GM12878 (cell line): ENCODE data around the gene PLEKHA5. TPM values are rescaled to one million over a fixed set of nuclear protein-coding genes. Genes with fewer than 3 reads are reported as not detected.

Experiments used
- ATAC-seq: fragments of 200-7000 bp; cut with Tn5 transposase; 3 replicates; pipeline ENCODE4 v1.9.1; 2020; ENCODE audit warnings: mild to moderate bottlenecking, moderate library complexity
- BruUV-seq: library from RNA; stranded (reverse); fragments of 400-500 nt; replicated peaks from 2 replicates; lab custom pipeline; 2021; lab: Mats Ljungman, UMichigan
- CTCF ChIA-PET: fragments of 300-600 bp; sonication (Branson Sonifier 250); formaldehyde crosslinking; extraction: SDS; loops from one replicate; lab custom pipeline; 2021; ENCODE audit warnings: inconsistent platforms; lab: Yijun Ruan, JAX
- POLR2A ChIA-PET: fragments of 350-600 bp; formaldehyde crosslinking; extraction: SDS; loops from one replicate; lab custom pipeline; 2021; ENCODE audit warnings: inconsistent platforms; lab: Charles Lee
- RAD21 ChIA-PET: fragments of 300-600 bp; sonication (Branson Sonifier 250); formaldehyde crosslinking; loops from one replicate; lab custom pipeline; 2023; ENCODE audit warnings: antibody characterized with exemption; ENCODE audit not compliant: unreplicated experiment; lab: Charles Lee
- SMC1A ChIA-PET: fragments of 300-600 bp; sonication (Branson Sonifier 250); formaldehyde crosslinking; loops from one replicate; lab custom pipeline; 2023; ENCODE audit not compliant: unreplicated experiment, uncharacterized antibody; lab: Charles Lee
- DNase-seq: peaks from one replicate; pipeline ENCODE4 v3.0.0-alpha.2; 2011; ENCODE audit warnings: low read depth, low spot score
- FAIRE-seq: peaks from 3 replicates; lab custom pipeline; 2011; peaks lifted over from hg19 to GRCh38; lab: Jason Lieb, UNC
- H2AFZ ChIP-seq: 2 replicates; pipeline ENCODE4 v1.6.0; 2011; ENCODE audit warnings: low read depth, low read length, control low read depth; ENCODE audit not compliant: control insufficient read depth
- H3K27ac ChIP-seq: 2 replicates; pipeline ENCODE4 v1.5.1; 2011; ENCODE audit warnings: control low read depth; ENCODE audit not compliant: control insufficient read depth, insufficient read depth
- H3K27me3 ChIP-seq, 2 experiments: replicated peaks in 1 of 2; 2 replicates each; pipeline versions ENCODE4 v1.6.0 to v1.6.1; 2011; ENCODE audit warnings: low read length in 1 of 2; ENCODE audit not compliant: control insufficient read depth in 2 of 2, insufficient read depth in 2 of 2
- H3K36me3 ChIP-seq, 2 experiments: 2 replicates each; pipeline ENCODE4 v1.5.1; 2011; ENCODE audit warnings: low read length in 1 of 2; ENCODE audit not compliant: control insufficient read depth in 2 of 2, insufficient read depth in 2 of 2
- H3K4me1 ChIP-seq: 2 replicates; pipeline ENCODE4 v1.6.1; 2011; ENCODE audit warnings: mild to moderate bottlenecking, low read length, moderate library complexity, mixed read lengths; ENCODE audit not compliant: control insufficient read depth, insufficient read depth
- H3K4me2 ChIP-seq: 2 replicates; pipeline ENCODE4 v1.6.0; 2011; ENCODE audit warnings: control low read depth; ENCODE audit not compliant: control insufficient read depth, insufficient read depth
- H3K4me3 ChIP-seq: fragments of 200-600 bp; sonication (generic); 2 replicates; pipeline ENCODE4 v1.5.1; 2016
- H3K79me2 ChIP-seq: 2 replicates; pipeline ENCODE4 v1.6.0; 2011; ENCODE audit warnings: low read length; ENCODE audit not compliant: control insufficient read depth, insufficient read depth
- H3K9ac ChIP-seq: 2 replicates; pipeline ENCODE4 v1.8.0; 2011; ENCODE audit warnings: low read length, control low read depth, mixed read lengths; ENCODE audit not compliant: control insufficient read depth, insufficient read depth
- H3K9me3 ChIP-seq: replicated peaks from 3 replicates; pipeline ENCODE4 v1.5.1; 2011; ENCODE audit warnings: mild to moderate bottlenecking, low read length; ENCODE audit not compliant: control insufficient read depth, insufficient read depth
- H4K20me1 ChIP-seq: 2 replicates; pipeline ENCODE4 v1.6.0; 2011; ENCODE audit not compliant: control insufficient read depth, insufficient read depth
- KDM1A ChIP-seq: fragments of 200-600 bp; sonication (generic); IDR thresholded peaks from 2 replicates; pipeline ENCODE4 v1.6.1; 2016; ENCODE audit warnings: borderline replicate concordance
- NBN ChIP-seq: fragments of 450-650 bp; IDR thresholded peaks from 2 replicates; pipeline ENCODE4 v1.6.1; 2016
- NFXL1 ChIP-seq: fragments of 450-650 bp; IDR thresholded peaks from 2 replicates; pipeline ENCODE4 v1.6.1; 2017; ENCODE audit warnings: antibody characterized with exemption, mild to moderate bottlenecking, borderline replicate concordance
- RELA ChIP-seq: fragments of 450-650 bp; IDR thresholded peaks from 2 replicates; pipeline ENCODE4 v1.8.0; 2014; ENCODE audit warnings: borderline replicate concordance; ENCODE audit not compliant: partially characterized antibody
- SKIL ChIP-seq: fragments of 450-650 bp; IDR thresholded peaks from 2 replicates; pipeline ENCODE4 v1.6.1; 2017; ENCODE audit warnings: mild to moderate bottlenecking, low read depth, inconsistent platforms; ENCODE audit not compliant: poor library complexity, severe bottlenecking
- SMARCA5 ChIP-seq: fragments of 450-650 bp; IDR thresholded peaks from 2 replicates; pipeline ENCODE4 v1.6.1; 2017; ENCODE audit warnings: mild to moderate bottlenecking
- SMC3 ChIP-seq: IDR thresholded peaks from 2 replicates; pipeline ENCODE4 v1.6.1; 2011; ENCODE audit warnings: low read length, improper control_type of control experiment, borderline replicate concordance
- STAT3 ChIP-seq: IDR thresholded peaks from 2 replicates; pipeline ENCODE4 v1.6.1; 2011; ENCODE audit warnings: low read depth, low read length, improper control_type of control experiment
- ZNF217 ChIP-seq: fragments of 450-650 bp; IDR thresholded peaks from 2 replicates; pipeline ENCODE4 v1.6.1; 2017; ENCODE audit warnings: antibody characterized with exemption, mild to moderate bottlenecking
- ZNF274 ChIP-seq: IDR thresholded peaks from one replicate; pipeline ENCODE4 v1.8.0; 2011; ENCODE audit not compliant: insufficient read length, insufficient read depth
- ZNF384 ChIP-seq: IDR thresholded peaks from 2 replicates; pipeline ENCODE4 v1.6.1; 2012; ENCODE audit warnings: low read depth, mild to moderate bottlenecking, low read length, improper control_type of control experiment, borderline replicate concordance
- WGBS: methylation state at CpG from one replicate; pipeline ENCODE4 v1.1.6; 2016; ENCODE audit warnings: low lambda C conversion rate; ENCODE audit not compliant: insufficient replicate concordance, insufficient coverage; ENCODE audit errors: missing lambda C conversion rate; 5-methylcytosine and 5-hydroxymethylcytosine counted together
- in situ Hi-C: fragments of 300-500 bp; cut with MboI; formaldehyde crosslinking; loops from 9 replicates; pipeline ENCODE4 v1.14.3; 2018; ENCODE audit warnings: mixed read lengths
- intact Hi-C: fragments of 100-400 bp; cut with micrococcal nuclease; formaldehyde crosslinking; loops from one replicate; pipeline ENCODE4 v1.14.2; 2022; ENCODE audit not compliant: unreplicated experiment
- polyA plus RNA-seq, 11 experiments: library from polyadenylated mRNA; depleted of rRNA in 4 of 11; unstranded in 6 of 11; stranded (reverse) in 5 of 11; fragments of >200 nt; fragmentation: Nextera tagmentation in 4 of 11; fragmentation: Illumina TruSeq in 1 of 11; extraction: Ambion mirVana in 4 of 11; extraction: Trizol in 1 of 11; gene quantifications; 1 replicate in 1 of 11; 2 replicates in 10 of 11; pipeline versions ENCODE4 v1.2.1 to v1.2.3, GENCODE V29; 2011 to 2016; ENCODE audit warnings: inconsistent platforms in 2 of 11, missing spikeins in 2 of 11, low read depth in 1 of 11
- total RNA-seq, 4 experiments: library from RNA; depleted of rRNA in 3 of 4; stranded (reverse); fragments of >200 nt in 3 of 4; fragmentation: Illumina TruSeq in 1 of 4; extraction: Trizol in 1 of 4; gene quantifications; 2 replicates each; pipeline versions ENCODE4 v1.2.1 to v1.2.3, GENCODE V29; 2013 to 2021

Gene PLEKHA5
- total and polyA plus RNA-seq, 10 of the 15 experiments (the other 5 are each of a cell fraction or from before 2014, with no cell fraction given) = 0.09 to 0.33 (median 0.18) TPM; not detected in 3

GRCh38 chr12:19105463-19105862, 24.1 kb upstream of the PLEKHA5 start:
- no peaks in the 10 kb centered on the region for H3K9me3 ChIP-seq
- no peak for ATAC-seq
- DNase-seq = no peak
- no peak overlapping the region for H2AFZ ChIP-seq
- TF ChIP-seq ZNF217 = no peak
- TF ChIP-seq NFXL1 = no peak
- TF ChIP-seq ZNF274 = no peak
- TF ChIP-seq ZNF384 = no peak
- no peak for TF ChIP-seq KDM1A
- no peak for TF ChIP-seq SMARCA5
- TF ChIP-seq SMC3 = no peak
- TF ChIP-seq STAT3 = no peak
- TF ChIP-seq NBN = no peak
- no peak for TF ChIP-seq SKIL
- TF ChIP-seq RELA = no peak
- H3K4me3 ChIP-seq = no peak overlapping the region
- in situ Hi-C loops = no loop called here
- ChIA-PET POLR2A (no interaction called here), RAD21 (no interaction called here), CTCF (no interaction called here), SMC1A (interaction anchor here (1.0 to 1.1 kb wide), 2 partner anchors 9 to 165 kb away, joined by 3 to 4 read pairs; no protein-coding TSS in a partner anchor)
- H3K27ac ChIP-seq = no peak overlapping the region
- no peak for FAIRE-seq
- H3K4me2 ChIP-seq = no peak overlapping the region
- H3K36me3 ChIP-seq = no peaks in the 10 kb centered on the region
- WGBS = 0% methylated on average over 3 of the region's 3 CpGs
- no peaks in the 10 kb centered on the region for H3K4me1 ChIP-seq
- no peaks in the 10 kb centered on the region for H3K27me3 ChIP-seq
- H3K79me2 ChIP-seq = no peaks in the 10 kb centered on the region
- H3K9ac ChIP-seq = no peak overlapping the region
- H4K20me1 ChIP-seq = no peaks in the 10 kb centered on the region
- no TSS peak for BruUV-seq
- intact Hi-C loops = no loop called here
